Measurements from ENCODE around the gene NUP205. TPM values are rescaled to one million over a fixed set of nuclear protein-coding genes. Genes with fewer than 3 reads are reported as not detected.

Gene NUP205
- total RNA-seq, 1 donor from 2014 or later = 45.0 TPM

DNA sequence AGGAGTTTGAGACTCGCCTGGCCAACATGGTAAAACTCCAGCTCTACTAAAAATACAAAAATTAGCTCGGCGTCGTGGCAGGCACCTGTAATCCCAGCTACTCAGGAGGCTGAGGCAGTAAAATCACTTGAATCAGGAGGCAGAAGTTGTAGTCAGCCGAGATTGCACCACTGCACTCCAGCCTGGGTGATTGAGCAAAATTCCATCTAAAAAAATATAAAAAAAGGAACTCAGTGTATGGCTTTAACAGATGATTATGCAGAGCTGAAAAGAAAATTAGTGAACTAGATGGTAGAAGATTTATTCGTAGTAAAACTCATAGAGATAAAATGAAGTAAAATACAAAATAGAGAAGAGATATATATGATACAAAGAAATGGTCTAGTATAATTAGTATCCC, 35.2 kb upstream of the NUP205 start:
- FAIRE-seq (no peak), DNase-seq (ENCODE audit: low read depth) (no peak)
- TF ChIP-seq, protein P1, sequence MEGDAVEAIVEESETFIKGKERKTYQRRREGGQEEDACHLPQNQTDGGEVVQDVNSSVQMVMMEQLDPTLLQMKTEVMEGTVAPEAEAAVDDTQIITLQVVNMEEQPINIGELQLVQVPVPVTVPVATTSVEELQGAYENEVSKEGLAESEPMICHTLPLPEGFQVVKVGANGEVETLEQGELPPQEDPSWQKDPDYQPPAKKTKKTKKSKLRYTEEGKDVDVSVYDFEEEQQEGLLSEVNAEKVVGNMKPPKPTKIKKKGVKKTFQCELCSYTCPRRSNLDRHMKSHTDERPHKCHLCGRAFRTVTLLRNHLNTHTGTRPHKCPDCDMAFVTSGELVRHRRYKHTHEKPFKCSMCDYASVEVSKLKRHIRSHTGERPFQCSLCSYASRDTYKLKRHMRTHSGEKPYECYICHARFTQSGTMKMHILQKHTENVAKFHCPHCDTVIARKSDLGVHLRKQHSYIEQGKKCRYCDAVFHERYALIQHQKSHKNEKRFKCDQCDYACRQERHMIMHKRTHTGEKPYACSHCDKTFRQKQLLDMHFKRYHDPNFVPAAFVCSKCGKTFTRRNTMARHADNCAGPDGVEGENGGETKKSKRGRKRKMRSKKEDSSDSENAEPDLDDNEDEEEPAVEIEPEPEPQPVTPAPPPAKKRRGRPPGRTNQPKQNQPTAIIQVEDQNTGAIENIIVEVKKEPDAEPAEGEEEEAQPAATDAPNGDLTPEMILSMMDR (IDR thresholded peaks at IDR 0.05; ENCODE audit: insufficient read depth, low read length, severe bottlenecking) = no peak
- Histone ChIP-seq H3K36me3 (ENCODE audit: control insufficient read depth, insufficient read depth, low read length) (no peaks in the 10 kb centered on the region), H3K4me3 (ENCODE audit: low read depth, low read length) (no peak overlapping the region), H3K27me3 (ENCODE audit: control insufficient read depth, insufficient read depth, low read length) (no peaks in the 10 kb centered on the region)

DNA sequence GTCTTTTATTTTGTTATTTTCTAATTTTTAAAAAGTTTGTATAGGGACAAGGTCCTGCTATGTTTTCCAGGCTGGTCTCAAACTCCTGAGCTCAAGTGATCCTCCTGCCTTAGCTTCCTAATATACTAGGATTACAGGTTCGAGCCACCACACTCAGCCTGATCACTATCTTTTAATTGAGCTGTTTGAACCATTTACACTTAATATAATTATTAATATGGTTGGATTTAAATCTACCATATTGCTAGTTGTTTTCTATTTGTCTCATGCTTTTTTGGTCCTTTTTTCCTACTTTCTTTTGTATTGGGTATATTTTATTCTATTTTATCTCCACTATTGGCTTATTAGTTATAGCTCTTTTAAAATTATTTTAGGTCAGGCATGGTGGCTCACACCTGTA, 34.6 kb upstream of the NUP205 start:
- FAIRE-seq (no peak), DNase-seq (ENCODE audit: low read depth) (no peak)
- TF ChIP-seq, protein P1 (IDR thresholded peaks at IDR 0.05; ENCODE audit: insufficient read depth, low read length, severe bottlenecking) = no peak
- Histone ChIP-seq H3K4me3 (ENCODE audit: low read depth, low read length) (no peak overlapping the region), H3K27me3 (ENCODE audit: control insufficient read depth, insufficient read depth, low read length) (no peaks in the 10 kb centered on the region), H3K36me3 (ENCODE audit: control insufficient read depth, insufficient read depth, low read length) (no peaks in the 10 kb centered on the region)

DNA sequence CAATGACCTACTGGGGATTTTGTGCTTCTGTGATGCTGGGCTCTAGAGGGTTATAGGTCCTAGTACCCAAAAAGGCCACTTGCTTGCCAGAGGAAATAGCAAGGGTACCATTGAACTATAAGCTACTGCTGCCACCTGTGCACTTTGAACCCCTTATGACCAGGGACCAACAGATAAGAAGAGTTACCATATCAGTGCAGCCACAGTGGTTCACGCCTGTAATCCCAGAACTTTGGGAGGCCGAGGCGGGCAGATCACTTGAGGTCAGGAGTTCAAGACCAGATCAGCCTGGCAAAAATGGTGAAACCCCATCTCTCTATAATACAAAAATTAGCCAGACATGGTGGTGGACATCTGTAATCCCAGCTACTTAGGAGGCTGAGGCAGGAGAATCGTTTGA, 32.3 kb upstream of the NUP205 start:
- DNase-seq (ENCODE audit: low read depth) (no peak), FAIRE-seq (no peak)
- Histone ChIP-seq H3K36me3 (ENCODE audit: control insufficient read depth, insufficient read depth, low read length) (no peaks in the 10 kb centered on the region), H3K27me3 (ENCODE audit: control insufficient read depth, insufficient read depth, low read length) (no peaks in the 10 kb centered on the region), H3K4me3 (ENCODE audit: low read depth, low read length) (no peak overlapping the region)
- TF ChIP-seq, protein P1 (IDR thresholded peaks at IDR 0.05; ENCODE audit: insufficient read depth, low read length, severe bottlenecking) = no peak

DNA sequence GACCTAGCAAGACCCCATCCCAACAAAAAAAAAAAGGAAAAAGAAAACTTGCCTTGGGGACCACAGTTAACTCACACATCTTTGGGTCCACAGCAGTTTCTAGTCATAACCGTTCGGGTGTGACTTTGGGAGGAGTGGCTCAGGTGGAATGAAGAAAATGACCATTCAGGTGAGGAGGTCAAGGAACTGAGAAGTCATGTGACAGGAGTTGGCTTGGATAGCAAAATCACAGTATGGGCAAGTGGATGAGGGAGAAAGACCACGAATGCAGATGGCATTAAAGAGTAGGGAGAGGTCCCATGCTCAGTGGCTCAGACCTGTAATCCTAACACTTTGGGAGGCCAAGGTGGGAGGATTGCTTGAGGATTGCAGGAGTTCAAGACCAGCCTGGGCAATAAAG, 30.7 kb upstream of the NUP205 start:
- TF ChIP-seq, protein P1 (IDR thresholded peaks at IDR 0.05; ENCODE audit: insufficient read depth, low read length, severe bottlenecking) = no peak
- H3K4me3 ChIP-seq (ENCODE audit: low read depth, low read length) = no peak overlapping the region
- H3K36me3 ChIP-seq (ENCODE audit: control insufficient read depth, insufficient read depth, low read length) = no peaks in the 10 kb centered on the region
- DNase-seq (ENCODE audit: low read depth) = no peak
- H3K27me3 ChIP-seq (ENCODE audit: control insufficient read depth, insufficient read depth, low read length) = no peaks in the 10 kb centered on the region
- FAIRE-seq = no peak

GRCh38 chr7:135536150-135536549, 21.6 kb upstream of the NUP205 start:
- H3K27me3 ChIP-seq (ENCODE audit: control insufficient read depth, insufficient read depth, low read length) = no peaks in the 10 kb centered on the region
- no peak overlapping the region for H3K4me3 ChIP-seq (ENCODE audit: low read depth, low read length)
- TF ChIP-seq, protein P1 (IDR thresholded peaks at IDR 0.05; ENCODE audit: insufficient read depth, low read length, severe bottlenecking) = no peak
- FAIRE-seq (peak; percentile 83), DNase-seq (ENCODE audit: low read depth) (peak; percentile 88)
- H3K36me3 ChIP-seq (ENCODE audit: control insufficient read depth, insufficient read depth, low read length) = no peaks in the 10 kb centered on the region

DNA sequence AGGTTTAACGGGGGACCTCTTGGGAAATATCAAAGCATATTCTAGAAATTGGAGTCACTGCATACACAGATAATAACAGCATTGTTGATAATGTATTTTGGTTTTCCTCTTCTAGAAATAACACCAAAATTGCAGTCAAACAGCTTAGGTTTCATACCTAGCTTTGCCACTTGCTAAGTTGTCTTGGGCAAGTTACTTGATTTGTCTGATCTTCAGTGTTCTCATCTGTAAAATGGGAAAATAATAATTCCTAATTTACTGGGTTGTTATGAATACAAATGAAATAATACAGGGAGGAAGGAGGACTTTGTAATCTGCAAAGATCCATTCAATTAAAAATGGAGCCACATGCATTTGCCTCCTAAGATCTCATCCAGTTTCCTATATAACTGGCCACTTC, 20.3 kb upstream of the NUP205 start:
- TF ChIP-seq, protein P1 (IDR thresholded peaks at IDR 0.05; ENCODE audit: insufficient read depth, low read length, severe bottlenecking) = no peak
- DNase-seq (ENCODE audit: low read depth) (no peak), FAIRE-seq (no peak)

More for the DNA sequence above, 20.3 kb upstream of the NUP205 start:
- H3K4me3 ChIP-seq (ENCODE audit: low read depth, low read length) = no peak overlapping the region
- H3K36me3 ChIP-seq (ENCODE audit: control insufficient read depth, insufficient read depth, low read length) = no peaks in the 10 kb centered on the region
- no peaks in the 10 kb centered on the region for H3K27me3 ChIP-seq (ENCODE audit: control insufficient read depth, insufficient read depth, low read length)

All from bronchial epithelial cell (primary cell).